ENCODE data around the gene SCGB3A1. TPM values are rescaled to one million over a fixed set of nuclear protein-coding genes. Genes with fewer than 3 reads are reported as not detected.

SCGB3A1 gene
- total RNA-seq, 1 donor from 2014 or later: not detected

DNA sequence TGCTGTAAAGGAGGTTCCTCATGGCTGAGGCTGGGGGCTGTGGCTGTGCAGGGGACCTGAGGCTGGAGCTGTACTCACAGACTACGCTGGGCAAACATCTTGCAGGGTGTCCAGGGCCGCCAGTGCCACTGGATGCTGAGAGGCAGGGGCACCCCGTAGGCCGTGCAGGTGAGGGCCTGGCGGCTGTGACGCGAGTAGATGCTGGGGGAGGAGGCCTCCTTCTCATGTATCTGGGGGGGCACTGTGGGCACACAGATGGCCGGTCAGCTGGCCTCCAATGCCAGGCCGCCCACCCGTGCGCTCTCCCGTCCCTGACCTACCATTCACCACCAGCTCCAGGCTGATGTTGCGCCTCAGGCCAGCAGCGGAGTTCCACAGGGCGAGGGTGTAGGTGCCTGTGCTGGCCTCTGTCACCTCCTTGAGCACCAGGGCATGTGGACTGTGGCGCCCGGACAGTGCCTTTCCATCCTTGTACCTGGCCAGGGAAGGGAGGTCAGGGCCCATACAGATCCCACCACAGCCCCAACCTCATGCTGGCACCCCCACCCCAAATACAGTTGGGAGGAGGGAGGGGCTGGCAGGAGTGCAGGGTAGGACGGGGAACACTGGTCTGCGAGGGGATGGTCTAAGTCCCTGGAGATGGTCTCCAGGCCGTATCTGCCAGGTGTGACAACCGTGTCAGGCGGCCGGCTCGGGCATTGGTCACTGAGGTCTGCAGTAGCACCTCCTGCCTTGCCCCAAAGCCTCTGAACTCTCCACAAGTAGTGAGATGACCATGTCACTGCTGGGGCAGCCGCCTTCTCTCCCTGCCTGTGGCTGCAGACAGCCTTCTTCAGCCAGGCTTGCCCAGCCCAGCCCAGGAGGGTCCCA lies 34.7 kb upstream of the SCGB3A1 start:
- FAIRE-seq (no peak), DNase-seq (ENCODE audit: low spot score in 2 of 2) (no peak)

- DNase-seq (ENCODE audit: low spot score in 2 of 2): no peak
- FAIRE-seq: no peak
Observed at GRCh38 chr5:180625125-180625790, 34.0 kb upstream of the SCGB3A1 start.

GRCh38 chr5:180624587-180624986 lies 33.3 kb upstream of the SCGB3A1 start:
- FAIRE-seq: no peak
- DNase-seq (ENCODE audit: low spot score in 2 of 2): no peak

- DNase-seq (ENCODE audit: low spot score in 2 of 2) (no peak), FAIRE-seq (no peak)
Observed at GRCh38 chr5:180623844-180624243, 32.5 kb upstream of the SCGB3A1 start.

GRCh38 chr5:180623411-180623834 lies 32.1 kb upstream of the SCGB3A1 start:
- DNase-seq (ENCODE audit: low spot score in 2 of 2) (no peak), FAIRE-seq (no peak)

- FAIRE-seq (no peak), DNase-seq (ENCODE audit: low spot score in 2 of 2) (no peak)
Observed at GRCh38 chr5:180622910-180623309, 31.6 kb upstream of the SCGB3A1 start.

DNA sequence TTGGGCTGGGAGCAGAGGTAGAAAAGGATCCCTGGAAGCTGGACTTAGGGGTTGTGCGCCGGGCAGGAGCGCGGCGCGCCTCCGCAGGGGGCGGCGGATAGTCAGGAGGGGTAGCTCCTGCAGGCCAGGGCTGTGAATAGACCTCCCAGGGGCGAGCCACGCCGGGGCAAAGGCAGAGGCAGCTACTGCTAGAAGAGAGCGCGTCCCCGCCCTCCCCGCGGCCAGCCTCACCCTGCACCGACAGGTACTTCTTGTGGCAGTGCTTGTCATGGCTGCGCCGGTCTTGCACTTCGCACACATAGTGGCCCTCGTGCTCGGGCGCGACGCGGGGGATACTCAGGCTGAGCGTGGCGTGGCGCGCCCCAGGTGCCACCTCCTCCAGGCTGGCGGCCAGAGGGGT lies 30.0 kb upstream of the SCGB3A1 start:
- DNase-seq (ENCODE audit: low spot score in 2 of 2): no peak
- no peak for FAIRE-seq

- FAIRE-seq (no peak), DNase-seq (ENCODE audit: low spot score in 2 of 2) (no peak)
Observed at GRCh38 chr5:180620014-180620413, 28.7 kb upstream of the SCGB3A1 start.

DNA sequence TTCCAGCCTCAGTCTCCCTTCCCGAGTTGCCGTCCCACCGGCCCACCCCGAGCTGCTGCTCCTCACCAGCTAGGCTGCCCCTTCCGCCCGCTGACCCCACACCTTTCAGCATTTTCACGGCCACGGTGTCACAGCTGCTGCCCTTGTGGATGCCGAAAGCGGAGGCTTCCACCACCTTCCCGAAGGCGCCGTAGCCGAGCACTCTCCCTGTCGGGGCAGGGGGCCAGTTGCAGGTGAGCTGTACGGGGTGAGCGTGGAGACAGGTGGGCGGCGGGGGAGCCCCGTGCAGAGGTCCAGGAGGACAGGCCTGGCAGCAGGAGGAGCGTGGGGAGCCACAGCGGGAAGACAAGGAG lies 28.2 kb upstream of the SCGB3A1 start:
- DNase-seq (ENCODE audit: low spot score in 2 of 2) (no peak), FAIRE-seq (no peak)

DNA sequence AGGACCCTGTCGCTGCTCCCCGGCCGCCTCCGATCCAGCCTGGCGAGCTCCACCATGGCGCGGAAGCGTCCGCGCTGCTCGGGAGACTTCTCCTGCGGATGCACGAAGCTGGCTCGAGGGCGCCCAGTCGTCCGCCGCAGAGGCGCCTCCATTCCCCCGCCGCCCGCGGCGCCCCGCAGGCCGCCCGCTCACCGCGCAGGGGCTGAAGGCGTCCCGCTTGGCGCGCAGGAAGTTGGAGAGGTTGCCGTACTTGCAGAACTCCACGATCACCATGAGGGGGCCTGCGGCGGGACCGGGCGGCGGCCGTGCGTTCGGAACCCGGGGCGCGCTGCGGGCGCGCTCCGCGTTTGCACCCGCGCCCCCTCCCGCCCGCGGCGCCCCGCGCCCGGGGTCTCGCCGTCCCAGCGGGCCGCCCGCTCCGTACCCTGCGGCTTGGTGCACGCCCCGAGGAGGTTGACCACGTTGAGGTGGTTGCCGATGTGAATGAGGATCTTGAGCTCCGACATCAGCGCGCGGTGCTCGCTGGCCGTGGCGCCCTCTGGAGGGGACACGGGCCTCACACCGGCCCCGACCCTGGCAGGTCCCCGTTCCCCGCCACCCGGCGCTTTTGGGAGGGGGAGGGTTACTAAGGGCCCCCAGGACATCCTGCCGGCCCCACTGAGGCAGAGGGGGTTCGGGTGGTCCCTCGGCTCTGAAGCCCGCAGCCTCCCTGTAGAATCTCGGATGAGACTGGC lies 27.7 kb upstream of the SCGB3A1 start:
- FAIRE-seq: no peak
- DNase-seq (ENCODE audit: low spot score in 2 of 2): peak in 1 of 2 donors; percentile 61

GRCh38 chr5:180618487-180618828 lies 27.2 kb upstream of the SCGB3A1 start:
- DNase-seq (ENCODE audit: low spot score in 2 of 2): no peak
- FAIRE-seq: no peak

GRCh38 chr5:180613814-180614188 lies 22.5 kb upstream of the SCGB3A1 start:
- no peak for FAIRE-seq

GRCh38 chr5:180613188-180613813 lies 22.0 kb upstream of the SCGB3A1 start:
- no peak for FAIRE-seq
- no peak for DNase-seq (ENCODE audit: low spot score in 2 of 2)

More at GRCh38 chr5:180613814-180614188, 22.5 kb upstream of the SCGB3A1 start:
- DNase-seq (ENCODE audit: low spot score in 2 of 2): no peak

- no peak for FAIRE-seq
Observed at GRCh38 chr5:180612683-180613082, 21.4 kb upstream of the SCGB3A1 start.

GRCh38 chr5:180611140-180611850 lies 20.0 kb upstream of the SCGB3A1 start:
- DNase-seq (ENCODE audit: low spot score in 2 of 2) (no peak), FAIRE-seq (no peak)

More at GRCh38 chr5:180612683-180613082, 21.4 kb upstream of the SCGB3A1 start:
- DNase-seq (ENCODE audit: low spot score in 2 of 2): no peak

DNA sequence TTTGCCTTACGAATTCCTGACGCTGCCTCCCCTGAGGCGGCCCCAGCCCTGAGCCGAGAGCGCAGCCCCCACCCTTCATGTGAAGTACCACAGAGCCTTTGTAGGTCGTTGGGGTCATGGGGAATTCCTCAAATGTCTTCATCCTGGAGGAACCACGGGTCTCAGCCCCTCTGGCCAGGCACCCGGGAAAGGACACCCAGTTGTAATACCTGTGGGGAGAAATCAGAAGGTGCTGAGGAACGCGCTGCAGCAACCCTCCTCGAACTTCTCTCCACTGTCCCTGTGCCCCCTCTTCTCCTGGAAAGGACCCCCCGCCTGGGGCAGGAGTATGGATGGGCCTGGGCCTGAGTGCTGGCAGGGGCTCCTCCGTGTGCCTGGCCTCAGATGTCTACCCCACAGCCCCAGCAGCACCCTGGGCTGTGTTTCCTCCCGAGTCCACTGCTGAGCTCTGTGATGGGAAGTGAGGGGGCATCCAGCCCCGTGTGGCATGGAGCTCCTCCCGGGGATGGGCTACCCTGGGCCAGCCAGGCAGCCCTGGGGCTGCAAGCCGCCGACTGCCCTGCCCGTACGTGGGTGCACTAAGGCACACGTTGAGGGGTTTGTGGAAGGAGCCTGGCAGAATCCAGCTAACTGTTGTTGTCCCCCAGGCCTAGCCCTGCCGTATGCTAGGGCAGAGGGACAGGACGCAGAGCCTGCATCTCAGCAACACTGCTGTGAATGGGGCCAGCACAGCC lies 18.7 kb upstream of the SCGB3A1 start:
- DNase-seq (ENCODE audit: low spot score in 2 of 2) (no peak), FAIRE-seq (no peak)

DNA sequence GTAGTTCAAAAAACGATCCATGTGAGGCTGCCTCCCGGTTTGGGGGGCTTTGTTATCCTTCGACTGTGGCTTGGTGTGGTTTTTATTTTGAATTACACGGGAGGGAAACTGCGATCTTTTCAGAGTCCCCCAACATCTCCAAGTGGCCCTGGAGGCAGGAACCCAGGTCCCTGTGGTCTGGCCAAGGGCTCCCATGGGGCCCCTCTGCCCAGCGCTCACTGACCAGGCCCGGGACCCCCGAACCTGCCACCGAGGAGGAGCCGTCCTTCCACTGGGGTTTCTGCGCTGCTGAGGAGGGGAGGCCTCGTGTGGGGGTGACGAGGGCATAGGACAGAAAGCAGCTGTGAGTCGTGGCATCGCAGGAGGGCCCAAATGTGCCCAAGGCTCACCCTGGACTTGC lies 18.1 kb upstream of the SCGB3A1 start:
- no peak for FAIRE-seq
- DNase-seq (ENCODE audit: low spot score in 2 of 2): no peak

DNA sequence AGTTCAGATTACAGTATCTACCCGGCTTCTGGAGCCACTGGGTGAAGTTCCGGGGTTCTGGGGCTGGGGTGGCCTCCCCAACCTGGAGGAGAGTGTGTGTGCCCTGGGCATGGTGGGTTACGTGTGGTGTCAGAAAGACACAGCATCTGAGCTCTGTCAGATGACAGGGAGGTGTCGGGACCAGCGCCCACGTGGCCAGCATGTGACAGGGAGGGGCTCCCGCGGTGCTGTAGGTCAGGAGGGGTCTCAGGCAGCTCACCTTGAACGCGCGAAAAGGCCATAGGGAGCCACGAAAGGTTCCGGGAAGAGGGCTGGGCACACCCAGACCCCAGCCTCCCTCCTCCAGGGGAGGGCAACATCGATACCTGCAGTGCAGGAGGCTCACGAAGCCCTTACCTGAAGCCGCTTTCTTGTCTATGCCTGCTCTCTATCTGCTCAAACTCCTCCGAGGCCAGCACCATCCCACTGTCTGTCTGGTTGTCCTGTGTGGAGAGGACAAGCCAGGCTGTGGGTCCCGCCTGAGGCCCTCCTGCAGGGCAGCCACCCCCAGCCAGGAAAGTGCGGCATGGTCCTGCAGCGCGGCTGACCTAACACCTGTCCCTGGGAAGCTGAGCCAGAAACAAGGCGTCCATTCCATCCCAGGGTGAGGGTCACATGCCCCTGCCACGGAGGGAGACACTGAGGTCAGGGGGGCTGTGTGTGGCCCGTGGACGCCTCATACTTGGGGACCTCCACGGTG lies 17.4 kb upstream of the SCGB3A1 start:
- FAIRE-seq (no peak), DNase-seq (ENCODE audit: low spot score in 2 of 2) (no peak)
